Sigmoid colon (tissue), 7 donors: ENCODE results near the gene XYLT2. TPM values are rescaled to one million over a fixed set of nuclear protein-coding genes. Genes with fewer than 3 reads are reported as not detected.
A peak's percentile ranks its signal among the peaks of the same experiment; 100 is the strongest.

Experiments
- DNase-seq: peaks from one replicate; pipeline ENCODE4 v3.0.0-alpha.2; 2019
- H3K27ac ChIP-seq, 4 donors: fragments of 200-600 bp; sonication (generic); one replicate each; pipeline ENCODE4 v1.5.1; 2016 to 2019; ENCODE audit warnings: mild to moderate bottlenecking in 1 of 4
- H3K27me3 ChIP-seq, 3 donors: fragments of 200-600 bp; sonication (generic); one replicate each; pipeline ENCODE4 v1.5.1; 2019; ENCODE audit warnings: mild to moderate bottlenecking in 1 of 3
- H3K36me3 ChIP-seq, 4 donors: fragments of 200-600 bp; sonication (generic); one replicate each; pipeline ENCODE4 v1.5.1; 2016 to 2019
- H3K4me1 ChIP-seq, 4 donors: fragments of 200-600 bp; sonication (generic); one replicate each; pipeline ENCODE4 v1.5.1; 2017 to 2019
- H3K4me3 ChIP-seq, 4 donors: fragments of 200-600 bp; sonication (generic); one replicate each; pipeline ENCODE4 v1.5.1; 2017 to 2019; ENCODE audit warnings: mild to moderate bottlenecking in 2 of 4, moderate library complexity in 1 of 4
- H3K9me3 ChIP-seq, 4 donors: fragments of 200-600 bp in 3 of 4; sonication (generic) in 3 of 4; one replicate each; pipeline versions ENCODE4 v1.5.1 to v1.6.1; 2013 to 2019
- CTCF ChIP-seq, 4 experiments: fragments of 450-650 bp in 3 of 4; fragments of 200-600 bp in 1 of 4; IDR thresholded peaks; one replicate each; pipeline ENCODE4 v1.5.1; 2016 to 2019; ENCODE audit warnings: antibody characterized with exemption in 4 of 4, mild to moderate bottlenecking in 3 of 4, moderate library complexity in 2 of 4
- EP300 ChIP-seq, 4 donors: sonication (generic); formaldehyde crosslinking; IDR thresholded peaks; one replicate each; pipeline ENCODE4 v1.6.1; 2017; ENCODE audit warnings: antibody characterized with exemption in 4 of 4
- POLR2A ChIP-seq, 2 donors: fragments of 450-650 bp; IDR thresholded peaks; one replicate each; pipeline ENCODE4 v1.6.1; 2016; ENCODE audit warnings: antibody characterized with exemption in 2 of 2, mild to moderate bottlenecking in 2 of 2, moderate library complexity in 2 of 2
- POLR2AphosphoS5 ChIP-seq, 4 donors: sonication (generic); formaldehyde crosslinking; IDR thresholded peaks; one replicate each; pipeline ENCODE4 v1.6.1; 2017; ENCODE audit warnings: antibody characterized with exemption in 4 of 4
- WGBS, 2 donors: extraction: QIAGEN DNeasy Blood & Tissue Kit; methylation state at CpG; one replicate each; pipeline ENCODE4 v1.1.7; 2013; 5-methylcytosine and 5-hydroxymethylcytosine counted together
- intact Hi-C: fragments of 100-400 bp; cut with DNase I; formaldehyde crosslinking; loops from one replicate; pipeline ENCODE4 v1.15.1; 2023
- polyA plus RNA-seq, 3 donors: library from polyadenylated mRNA; stranded (reverse); fragments of 200-250 nt; gene quantifications; one replicate each; pipeline ENCODE4 v1.2.3, GENCODE V29; 2013
- total RNA-seq, 4 donors: library from RNA; depleted of rRNA; stranded (reverse); fragments of >200 nt; gene quantifications; one replicate each; pipeline ENCODE4 v1.1.0, GENCODE V29; 2016
- donor health status: healthy with polysubstance abuse.
- donor health status: Bipolar disorder and iron deficiency.
- donor health status: healthy.

Gene XYLT2
- total and polyA plus RNA-seq, 7 donors: 1.8 to 27.4 (median 16.2) TPM

GRCh38 chr17:50358177-50358576 lies 12.3 kb downstream of the XYLT2 start:
- H3K27me3 ChIP-seq: no peaks in the 10 kb centered on the region
- H3K9me3 ChIP-seq: no peaks in the 10 kb centered on the region
- H3K4me1 ChIP-seq: peaks cover 0 to 12% (median 9%) of the 10 kb centered on the region in 4 donors
- H3K27ac ChIP-seq: no peak overlapping the region
- WGBS, 2 donors: 95 to 97% methylated on average over 17 of the region's 17 CpGs
- peak; percentile 46 for DNase-seq
- H3K36me3 ChIP-seq: peaks cover 27 to 78% (median 41%) of the 10 kb centered on the region in 4 donors
- no peak for TF ChIP-seq POLR2A (IDR thresholded peaks at IDR 0.05)
- TF ChIP-seq CTCF (IDR thresholded peaks at IDR 0.05): no peak
- no peak for TF ChIP-seq EP300 (IDR thresholded peaks at IDR 0.05)
- TF ChIP-seq POLR2AphosphoS5 (IDR thresholded peaks at IDR 0.05): no peak
- intact Hi-C loops: no loop called here
- H3K4me3 ChIP-seq: no peak overlapping the region

- TF ChIP-seq EP300 (IDR thresholded peaks at IDR 0.05) (no peak), POLR2A (IDR thresholded peaks at IDR 0.05) (no peak), CTCF (IDR thresholded peaks at IDR 0.05) (no peak), POLR2AphosphoS5 (IDR thresholded peaks at IDR 0.05) (no peak)
- Histone ChIP-seq H3K36me3 (peaks cover 27 to 68% (median 38%) of the 10 kb centered on the region in 4 donors), H3K4me3 (no peak overlapping the region), H3K27ac (no peak overlapping the region), H3K4me1 (peaks cover 0 to 19% (median 17%) of the 10 kb centered on the region in 4 donors), H3K9me3 (no peaks in the 10 kb centered on the region), H3K27me3 (no peaks in the 10 kb centered on the region)
- WGBS, 2 donors: 84 to 86% methylated on average over 5 of the region's 5 CpGs
- intact Hi-C loops: no loop called here
- peak; percentile 63 for DNase-seq
These were observed 13.2 kb downstream of the XYLT2 start for GRCh38 chr17:50359005-50359699.

- TF ChIP-seq EP300 (IDR thresholded peaks at IDR 0.05) (no peak), CTCF (IDR thresholded peaks at IDR 0.05) (no peak), POLR2A (IDR thresholded peaks at IDR 0.05) (no peak), POLR2AphosphoS5 (IDR thresholded peaks at IDR 0.05) (no peak)
- intact Hi-C loops: no loop called here
- 87 to 88% methylated on average over 14 of the region's 14 CpGs for WGBS, 2 donors
These were observed 14.1 kb downstream of the XYLT2 start for GRCh38 chr17:50359998-50360461.

GRCh38 chr17:50360486-50361115 lies 14.7 kb downstream of the XYLT2 start:
- intact Hi-C loops: no loop called here
- Histone ChIP-seq H3K36me3 (peaks cover 18 to 64% (median 27%) of the 10 kb centered on the region in 4 donors), H3K4me1 (peaks cover 0 to 23% (median 17%) of the 10 kb centered on the region in 4 donors), H3K27ac (no peak overlapping the region), H3K9me3 (no peaks in the 10 kb centered on the region), H3K4me3 (no peak overlapping the region), H3K27me3 (no peaks in the 10 kb centered on the region)
- TF ChIP-seq POLR2AphosphoS5 (IDR thresholded peaks at IDR 0.05) (no peak), CTCF (IDR thresholded peaks at IDR 0.05) (no peak), POLR2A (IDR thresholded peaks at IDR 0.05) (no peak), EP300 (IDR thresholded peaks at IDR 0.05) (no peak)
- DNase-seq: peak; percentile 34
- WGBS, 2 donors: 86 to 91% methylated on average over 11 of the region's 11 CpGs

More at GRCh38 chr17:50359998-50360461, 14.1 kb downstream of the XYLT2 start:
- peak; percentile 61 for DNase-seq
- no peak overlapping the region for H3K27ac ChIP-seq
- H3K4me1 ChIP-seq: peaks cover 0 to 23% (median 17%) of the 10 kb centered on the region in 4 donors
- no peaks in the 10 kb centered on the region for H3K27me3 ChIP-seq
- H3K36me3 ChIP-seq: peaks cover 21 to 64% (median 30%) of the 10 kb centered on the region in 4 donors
- H3K4me3 ChIP-seq: no peak overlapping the region
- no peaks in the 10 kb centered on the region for H3K9me3 ChIP-seq
